Suprapubic skin (tissue), 4 donors: ENCODE measurements around the gene APRT. TPM values are rescaled to one million over a fixed set of nuclear protein-coding genes. Genes with fewer than 3 reads are reported as not detected.

Experiments
- DNase-seq, 2 donors: peaks; one replicate each; pipeline ENCODE4 v3.0.0-alpha.2; 2019; ENCODE audit warnings: low spot score in 2 of 2
- H3K27ac ChIP-seq: fragments of 200-600 bp; sonication (generic); one replicate; pipeline ENCODE4 v1.5.1; 2019
- H3K27me3 ChIP-seq: fragments of 200-600 bp; sonication (generic); one replicate; pipeline ENCODE4 v1.5.1; 2019
- H3K36me3 ChIP-seq: fragments of 200-600 bp; sonication (generic); one replicate; pipeline ENCODE4 v1.5.1; 2019
- H3K4me1 ChIP-seq: fragments of 200-600 bp; sonication (generic); one replicate; pipeline ENCODE4 v1.5.1; 2019
- H3K4me3 ChIP-seq: fragments of 200-600 bp; sonication (generic); one replicate; pipeline ENCODE4 v1.5.1; 2019; ENCODE audit warnings: mild to moderate bottlenecking
- H3K9me3 ChIP-seq: fragments of 200-600 bp; sonication (generic); one replicate; pipeline ENCODE4 v1.5.1; 2019
- CTCF ChIP-seq, 2 donors: fragments of 200-600 bp in 1 of 2; fragments of 450-650 bp in 1 of 2; sonication (generic) in 1 of 2; IDR thresholded peaks; one replicate each; pipeline ENCODE4 v1.5.1; 2016 to 2019; ENCODE audit warnings: antibody characterized with exemption in 2 of 2, mild to moderate bottlenecking in 1 of 2, moderate library complexity in 1 of 2
- EP300 ChIP-seq: sonication (generic); formaldehyde crosslinking; IDR thresholded peaks from one replicate; pipeline ENCODE4 v1.6.1; 2017; ENCODE audit warnings: antibody characterized with exemption
- POLR2A ChIP-seq, 2 donors: fragments of 450-650 bp; IDR thresholded peaks; one replicate each; pipeline ENCODE4 v1.6.1; 2017; ENCODE audit warnings: antibody characterized with exemption in 2 of 2, mild to moderate bottlenecking in 2 of 2, moderate library complexity in 2 of 2
- POLR2AphosphoS5 ChIP-seq, 3 donors: sonication (generic); formaldehyde crosslinking; IDR thresholded peaks; one replicate each; pipeline ENCODE4 v1.6.1; 2017; ENCODE audit warnings: antibody characterized with exemption in 3 of 3
- WGBS: methylation state at CpG from one replicate; pipeline ENCODE4 v1.1.5; 2018; 5-methylcytosine and 5-hydroxymethylcytosine counted together
- total RNA-seq, 4 donors: library from RNA; depleted of rRNA; stranded (reverse); fragments of >200 nt; gene quantifications; one replicate each; pipeline ENCODE4 v1.1.0, GENCODE V29; 2016

APRT gene
- total RNA-seq, 4 donors from 2014 or later = 122 to 382 (median 250) TPM

GRCh38 chr16:88809068-88809675 is 2.6 kb downstream of the APRT start:
- no peak for DNase-seq
- H3K4me3 ChIP-seq = no peak overlapping the region
- TF ChIP-seq POLR2A (IDR thresholded peaks at IDR 0.05) = no peak
- no peak for TF ChIP-seq CTCF (IDR thresholded peaks at IDR 0.05)
- TF ChIP-seq EP300 = no peak
- no peak for TF ChIP-seq POLR2AphosphoS5 (IDR thresholded peaks at IDR 0.05)
- no peak overlapping the region for H3K27ac ChIP-seq
- WGBS = 76% methylated on average over 5 of the region's 10 CpGs
- H3K4me1 ChIP-seq = peaks cover 56% of the 10 kb centered on the region
- H3K36me3 ChIP-seq = peaks cover 18% of the 10 kb centered on the region
- H3K27me3 ChIP-seq = no peaks in the 10 kb centered on the region
- no peaks in the 10 kb centered on the region for H3K9me3 ChIP-seq

- H3K36me3 ChIP-seq = peaks cover 18% of the 10 kb centered on the region
- H3K4me1 ChIP-seq = peaks cover 60% of the 10 kb centered on the region
- TF ChIP-seq CTCF (IDR thresholded peaks at IDR 0.05) (no peak), EP300 (no peak), POLR2AphosphoS5 (IDR thresholded peaks at IDR 0.05) (no peak), POLR2A (IDR thresholded peaks at IDR 0.05) (no peak)
- H3K27me3 ChIP-seq = no peaks in the 10 kb centered on the region
- H3K4me3 ChIP-seq = no peak overlapping the region
- DNase-seq = no peak
- WGBS = 81% methylated on average over 13 of the region's 26 CpGs
- H3K9me3 ChIP-seq = no peaks in the 10 kb centered on the region
- no peak overlapping the region for H3K27ac ChIP-seq
Observed at GRCh38 chr16:88807626-88808453, 3.9 kb downstream of the APRT start.

- Histone ChIP-seq H3K4me3 (no peak overlapping the region), H3K9me3 (no peaks in the 10 kb centered on the region), H3K27me3 (no peaks in the 10 kb centered on the region), H3K4me1 (peaks cover 56% of the 10 kb centered on the region), H3K36me3 (peaks cover 18% of the 10 kb centered on the region), H3K27ac (no peak overlapping the region)
- DNase-seq = no peak
- TF ChIP-seq POLR2A (IDR thresholded peaks at IDR 0.05) (no peak), POLR2AphosphoS5 (IDR thresholded peaks at IDR 0.05) (no peak), CTCF (IDR thresholded peaks at IDR 0.05) (no peak), EP300 (no peak)
- 92% methylated on average over 14 of the region's 24 CpGs for WGBS
Observed at GRCh38 chr16:88807142-88807625, 4.5 kb downstream of the APRT start.

DNA sequence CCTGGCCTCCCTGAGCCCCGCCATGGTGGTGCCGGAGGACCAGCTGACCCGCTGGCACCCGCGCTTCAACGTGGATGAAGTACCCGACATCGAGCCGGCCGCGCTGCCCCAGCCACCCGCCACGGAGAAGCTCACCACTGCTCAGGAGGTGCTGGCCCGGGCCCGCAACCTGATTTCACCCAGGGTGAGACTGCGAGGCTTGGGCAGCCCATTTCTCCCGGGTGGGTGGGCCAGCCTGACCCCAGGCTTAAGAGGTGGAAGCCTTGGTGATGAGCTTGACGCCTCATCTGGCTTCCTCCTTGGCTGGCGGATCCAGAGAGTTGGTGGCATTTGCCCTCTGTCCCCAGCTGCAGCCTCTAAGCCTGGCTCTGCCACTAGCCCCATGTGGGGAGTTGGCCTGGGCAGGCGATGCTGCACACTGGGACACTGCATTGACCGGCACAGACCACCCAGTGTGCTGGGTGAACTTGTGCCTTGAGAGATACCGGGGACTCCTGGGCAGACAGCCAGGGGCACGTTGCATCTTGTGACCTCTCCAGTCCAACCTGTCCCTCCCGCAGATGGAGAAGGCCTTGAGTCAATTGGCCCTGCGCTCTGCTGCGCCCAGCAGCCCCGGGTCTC is 5.1 kb downstream of the APRT start:
- 91% methylated on average over 21 of the region's 27 CpGs for WGBS
- Histone ChIP-seq H3K4me1 (peaks cover 53% of the 10 kb centered on the region), H3K9me3 (no peaks in the 10 kb centered on the region), H3K36me3 (peaks cover 18% of the 10 kb centered on the region), H3K4me3 (no peak overlapping the region), H3K27me3 (no peaks in the 10 kb centered on the region), H3K27ac (no peak overlapping the region)
- no peak for TF ChIP-seq POLR2A (IDR thresholded peaks at IDR 0.05)
- no peak for DNase-seq

DNA sequence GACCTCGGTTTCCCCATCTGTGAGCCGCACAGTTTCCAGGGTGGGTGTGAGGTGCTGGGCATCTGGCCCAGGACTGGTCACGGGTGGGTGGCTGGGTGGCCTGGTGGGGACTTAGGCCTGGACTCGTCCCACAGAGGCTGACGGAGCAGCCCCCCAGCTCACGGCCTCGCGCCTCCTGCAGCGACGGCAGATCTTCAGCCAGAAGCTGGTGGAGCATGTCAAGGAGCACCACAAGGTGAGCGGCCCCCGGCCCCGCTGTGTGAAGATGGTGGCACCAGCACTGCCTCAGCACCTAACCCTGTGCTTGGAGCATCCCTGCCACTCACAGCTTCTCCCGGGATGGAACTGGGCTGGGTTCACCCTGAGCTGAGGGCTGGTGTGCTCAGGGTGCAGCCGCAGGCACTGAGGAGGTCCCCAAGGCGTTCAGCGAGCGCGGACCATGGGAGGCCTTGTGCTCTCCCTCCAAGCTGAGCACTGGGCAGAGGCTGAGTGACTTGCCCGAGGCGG is 5.8 kb downstream of the APRT start:
- no CpG with 5 or more reads among the region's 21 CpGs for WGBS
- H3K4me1 ChIP-seq = peaks cover 49% of the 10 kb centered on the region
- DNase-seq = no peak

More for the DNA sequence above, 5.8 kb downstream of the APRT start:
- no peaks in the 10 kb centered on the region for H3K27me3 ChIP-seq
- H3K4me3 ChIP-seq = no peak overlapping the region
- TF ChIP-seq CTCF (IDR thresholded peaks at IDR 0.05) = no peak
- no peak for TF ChIP-seq EP300
- TF ChIP-seq POLR2A (IDR thresholded peaks at IDR 0.05) = no peak
- TF ChIP-seq POLR2AphosphoS5 (IDR thresholded peaks at IDR 0.05) = no peak
- H3K9me3 ChIP-seq = no peaks in the 10 kb centered on the region
- H3K27ac ChIP-seq = no peak overlapping the region
- H3K36me3 ChIP-seq = peaks cover 18% of the 10 kb centered on the region
